BJ (cell line): ENCODE results near the gene C11orf91. TPM values are rescaled to one million over a fixed set of nuclear protein-coding genes. Genes with fewer than 3 reads are reported as not detected.

ENCODE experiments used
- CTCF ChIA-PET: fragments of 350-600 bp; formaldehyde crosslinking; extraction: SDS; loops from one replicate; lab custom pipeline; 2021; ENCODE audit warnings: antibody characterized with exemption, inconsistent platforms; lab: Yijun Ruan, JAX
- POLR2A ChIA-PET: fragments of 300-600 bp; sonication (Branson Sonifier 250); formaldehyde crosslinking; extraction: SDS; loops from one replicate; lab custom pipeline; 2021; ENCODE audit warnings: antibody characterized with exemption; lab: Charles Lee
- DNase-seq: peaks from one replicate; pipeline ENCODE4 v3.0.0-alpha.2; 2011; ENCODE audit warnings: low read depth
- H3K27me3 ChIP-seq: 2 replicates; pipeline ENCODE4 v1.6.0; 2011; ENCODE audit warnings: low read length; ENCODE audit not compliant: control insufficient read depth, insufficient read depth
- H3K36me3 ChIP-seq: 2 replicates; pipeline ENCODE4 v1.5.1; 2011; ENCODE audit warnings: low read length; ENCODE audit not compliant: control insufficient read depth, insufficient read depth
- H3K4me3 ChIP-seq: 2 replicates; pipeline ENCODE4 v1.5.1; 2011; ENCODE audit warnings: low read depth, mild to moderate bottlenecking, control low read depth, low read length
- CTCF ChIP-seq: IDR thresholded peaks from 2 replicates; pipeline ENCODE4 v1.5.1; 2011; ENCODE audit warnings: low read depth, mild to moderate bottlenecking, control low read depth, inconsistent platforms, low read length, moderate library complexity; ENCODE audit not compliant: insufficient read depth
- polyA plus RNA-seq: library from polyadenylated mRNA; depleted of rRNA; stranded (reverse); fragments of >200 nt; gene quantifications from 2 replicates; pipeline ENCODE4 v1.2.3, GENCODE V29; 2011; rRNA removed

Gene C11orf91
- polyA plus RNA-seq, 1 experiment = not detected

GRCh38 chr11:33649944-33650343 lies 50.7 kb downstream of the C11orf91 start:
- no peak for TF ChIP-seq CTCF
- ChIA-PET POLR2A (no interaction called here), CTCF (interaction anchor here (0.9 kb wide), 1 partner anchor 16 kb away, joined by 3 read pairs; no protein-coding TSS in a partner anchor)
- no peak overlapping the region for H3K4me3 ChIP-seq
- H3K36me3 ChIP-seq = no peaks in the 10 kb centered on the region
- H3K27me3 ChIP-seq = no peaks in the 10 kb centered on the region
- no peak for DNase-seq

Other genes starting within 250 kb of the C11orf91 start
- 1,025 and 1,348 TPM in 2 replicates for gene CD59, start 35.6 kb upstream of the C11orf91 start, polyA plus RNA-seq
- 22.8 and 36.0 TPM in 2 replicates for gene FBXO3, start 73.7 kb upstream of the C11orf91 start, polyA plus RNA-seq
- gene LMO2, start 191.2 kb upstream of the C11orf91 start, polyA plus RNA-seq = not detected in 2 replicates